A673 (cell line): Measurements from ENCODE around the gene PLLP.

Source experiments
- CTCF ChIP-seq: fragments of 300-800, 200-600 bp; sonication (generic); conservative IDR thresholded peaks from 2 replicates; pipeline ENCODE4 v1.5.1; 2017; ENCODE audit warnings: low read depth, mild to moderate bottlenecking, antibody characterized with exemption, low read length, moderate library complexity, mixed read lengths
- EZH2 ChIP-seq: fragments of 200-600 bp; sonication (generic); IDR thresholded peaks from 2 replicates; pipeline ENCODE4 v1.6.1; 2017; ENCODE audit warnings: borderline replicate concordance, low read depth, mild to moderate bottlenecking, mixed read lengths, antibody characterized with exemption, low read length; ENCODE audit not compliant: poor library complexity, severe bottlenecking

GRCh38 chr16:57208926-57209325, 75.5 kb downstream of the PLLP start:
- TF ChIP-seq EZH2 (no peak), CTCF (no peak)
